Hematopoietic multipotent progenitor cell treated with erythropoietin and hydrocortisone succinate and interleukin-3 and kit ligand, for 8 days (in vitro differentiated cells): ENCODE results near the gene RASSF3.
"Not testable (repeated sequence)": the region's sequence is repeated elsewhere in the genome, so short reads cannot be mapped to it uniquely, and the experiment has no call there.

Experiments used
- DNase-seq: peaks from one replicate; pipeline ENCODE4 v3.0.0-alpha.2; 2015

Gene RASSF3

GRCh38 chr12:64610079-64610659 is at the start of gene RASSF3:
Gene RASSF3 (plus strand): TSS chr12:64610495. CDS start chr12:64610633, 138 bp downstream.
- peak; percentile 54 for DNase-seq

- DNase-seq: no peak
These were observed 48.8 kb upstream of the RASSF3 start for GRCh38 chr12:64561302-64562136.

- no peak for DNase-seq
These were observed 44.2 kb upstream of the RASSF3 start for GRCh38 chr12:64566122-64566521.

- no peak for DNase-seq
These were observed 43.3 kb upstream of the RASSF3 start for GRCh38 chr12:64566831-64567517.

- DNase-seq: no peak
These were observed 42.7 kb upstream of the RASSF3 start for GRCh38 chr12:64567570-64567969.

GRCh38 chr12:64568298-64568697 is 42.0 kb upstream of the RASSF3 start:
- no peak for DNase-seq

- DNase-seq: no peak
These were observed 40.2 kb upstream of the RASSF3 start for GRCh38 chr12:64569923-64570691.

GRCh38 chr12:64571411-64571810 is 38.9 kb upstream of the RASSF3 start:
- DNase-seq: no peak

- no peak for DNase-seq
These were observed 38.1 kb upstream of the RASSF3 start for GRCh38 chr12:64572241-64572640.

GRCh38 chr12:64574837-64575236 is 35.5 kb upstream of the RASSF3 start:
- no peak for DNase-seq

- DNase-seq: no peak
These were observed 33.2 kb upstream of the RASSF3 start for GRCh38 chr12:64577046-64577445.

GRCh38 chr12:64578566-64578965 is 31.7 kb upstream of the RASSF3 start:
- no peak for DNase-seq

- no peak for DNase-seq
These were observed 29.6 kb upstream of the RASSF3 start for GRCh38 chr12:64580681-64581080.

GRCh38 chr12:64582114-64582513 is 28.2 kb upstream of the RASSF3 start:
- DNase-seq: no peak

- no peak for DNase-seq
These were observed 27.4 kb upstream of the RASSF3 start for GRCh38 chr12:64582862-64583261.

GRCh38 chr12:64583395-64583770 is 26.9 kb upstream of the RASSF3 start:
- DNase-seq: not testable (repeated sequence)

GRCh38 chr12:64583771-64584421 is 26.4 kb upstream of the RASSF3 start:
- DNase-seq: no peak

- no peak for DNase-seq
These were observed 25.2 kb upstream of the RASSF3 start for GRCh38 chr12:64585104-64585503.

- DNase-seq: no peak
These were observed 22.8 kb upstream of the RASSF3 start for GRCh38 chr12:64587447-64587846.

GRCh38 chr12:64590183-64590582 is 20.1 kb upstream of the RASSF3 start:
- DNase-seq: no peak

- no peak for DNase-seq
These were observed 14.2 kb upstream of the RASSF3 start for GRCh38 chr12:64595863-64596793.
